Right hindlimb (tissue), 1 donor: Measurements from ENCODE around the gene TESMIN.

Experiments used
- DNase-seq: peaks from one replicate; pipeline ENCODE4 v3.0.0-alpha.2; 2018

TESMIN gene

DNA sequence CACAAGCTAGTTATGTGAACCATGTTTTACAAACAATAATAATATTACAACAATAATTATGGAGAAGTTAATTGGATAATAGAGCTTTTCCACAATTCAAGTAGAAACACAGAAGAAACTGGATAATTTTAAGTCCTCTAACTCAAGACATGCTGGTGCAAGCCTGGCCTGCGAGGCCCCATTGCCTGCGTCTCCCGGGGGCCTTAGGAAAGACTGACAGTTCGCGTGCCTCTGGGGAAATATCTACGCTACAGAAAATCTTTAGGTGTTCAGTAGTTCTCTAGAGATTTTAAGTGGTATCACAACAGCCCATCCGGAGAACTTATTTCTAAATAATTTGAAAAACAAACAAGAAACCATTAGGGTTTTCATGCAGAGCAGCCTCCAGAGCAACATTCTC is 43.8 kb downstream of the TESMIN start:
- DNase-seq, result no peak

DNA sequence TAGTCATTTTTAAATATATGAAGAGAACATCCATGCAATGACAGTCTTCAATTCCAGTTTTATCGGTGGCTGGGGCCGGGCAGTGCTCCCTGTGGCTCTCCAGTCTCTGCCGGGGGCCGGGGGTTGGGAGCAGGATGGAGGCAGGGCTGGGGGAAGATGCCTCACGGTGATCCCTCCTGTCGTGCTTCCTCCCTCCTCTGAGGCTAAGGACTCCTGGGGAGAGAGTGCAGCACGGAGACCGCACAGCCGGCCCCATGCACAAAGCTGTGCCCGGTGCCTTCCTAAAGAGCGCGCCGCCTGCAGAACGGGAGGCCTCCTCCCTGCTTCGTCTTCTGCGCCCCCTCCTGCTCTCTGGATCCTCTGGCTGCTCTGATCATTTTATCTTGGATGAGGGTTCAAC is 46.4 kb downstream of the TESMIN start:
- DNase-seq, result no peak

DNA sequence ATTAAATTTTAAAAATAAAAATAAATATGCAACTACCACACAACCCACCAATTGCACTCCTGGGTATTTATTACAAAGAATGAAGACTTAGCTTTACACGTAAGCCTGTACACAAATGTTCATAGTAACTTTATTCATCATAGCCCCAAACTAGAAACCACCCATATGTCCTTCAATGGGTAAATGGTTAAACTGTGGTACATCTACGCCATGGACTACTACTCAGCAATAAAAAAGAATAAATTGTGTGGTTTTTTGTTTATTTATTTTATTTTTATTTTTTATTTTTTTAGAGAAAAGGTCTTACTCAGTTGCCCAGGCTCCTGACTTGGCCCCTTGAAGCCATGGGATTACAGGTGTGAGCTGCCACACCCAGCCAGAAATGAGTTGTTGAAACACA is 52.3 kb downstream of the TESMIN start:
- no peak for DNase-seq

DNA sequence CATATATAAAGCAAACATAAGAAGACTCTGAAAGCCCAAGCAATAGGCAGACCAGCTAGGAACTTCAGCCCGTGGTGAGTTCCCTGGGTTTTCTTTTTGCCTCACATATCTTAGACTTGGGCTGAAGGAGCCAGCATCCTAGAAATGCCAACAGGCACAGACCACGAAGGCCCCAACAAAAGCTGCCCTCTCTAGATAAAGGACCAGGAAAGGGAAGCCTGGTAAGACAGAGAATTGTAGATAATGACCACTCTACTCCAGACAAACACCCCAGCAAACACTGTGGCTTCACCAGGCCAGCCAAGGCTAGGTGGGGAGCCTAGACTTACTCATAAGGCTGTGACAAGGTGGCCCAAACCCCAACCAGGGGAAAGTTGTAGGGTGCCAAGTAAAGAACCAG is 55.8 kb downstream of the TESMIN start:
- no peak for DNase-seq

DNA sequence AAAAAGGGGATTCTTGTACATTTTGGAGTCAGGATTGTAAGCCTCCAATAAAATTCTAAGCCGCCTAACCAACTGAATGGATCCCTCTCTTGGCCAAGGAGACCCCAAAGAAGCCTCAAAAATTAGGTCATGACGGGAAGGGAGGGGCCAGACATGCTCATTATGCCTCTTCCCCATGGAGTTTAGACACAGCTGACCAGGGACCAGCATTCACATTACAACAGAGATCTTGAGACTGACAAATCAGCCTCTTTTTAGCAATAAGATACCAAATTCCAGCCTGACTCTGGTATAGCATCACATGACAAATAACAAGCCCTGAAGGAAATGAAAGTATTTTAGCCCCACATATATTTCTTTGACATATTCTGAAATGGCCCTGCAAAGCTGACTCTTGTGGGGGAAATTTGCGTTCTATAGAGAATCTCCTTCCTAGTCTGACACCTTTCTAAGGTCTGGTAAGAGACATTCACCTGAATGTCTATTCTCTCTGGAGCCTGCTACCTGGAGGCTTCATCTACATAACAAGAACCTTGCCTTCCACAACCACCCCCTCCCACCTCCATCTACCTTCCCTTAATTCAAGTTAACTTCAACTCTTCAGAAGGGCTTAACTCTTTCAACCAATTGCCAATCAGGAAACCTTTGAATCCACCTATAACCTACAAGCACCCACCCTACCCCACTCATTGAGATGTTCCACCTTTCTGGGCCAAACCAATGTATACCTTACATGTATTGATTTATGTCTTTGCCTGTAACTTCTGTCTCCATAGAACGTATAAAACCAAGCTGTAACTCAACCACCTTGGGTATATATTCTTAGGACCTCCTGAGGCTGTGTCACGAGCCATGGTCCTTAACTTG is 56.7 kb downstream of the TESMIN start:
- no peak for DNase-seq

DNA sequence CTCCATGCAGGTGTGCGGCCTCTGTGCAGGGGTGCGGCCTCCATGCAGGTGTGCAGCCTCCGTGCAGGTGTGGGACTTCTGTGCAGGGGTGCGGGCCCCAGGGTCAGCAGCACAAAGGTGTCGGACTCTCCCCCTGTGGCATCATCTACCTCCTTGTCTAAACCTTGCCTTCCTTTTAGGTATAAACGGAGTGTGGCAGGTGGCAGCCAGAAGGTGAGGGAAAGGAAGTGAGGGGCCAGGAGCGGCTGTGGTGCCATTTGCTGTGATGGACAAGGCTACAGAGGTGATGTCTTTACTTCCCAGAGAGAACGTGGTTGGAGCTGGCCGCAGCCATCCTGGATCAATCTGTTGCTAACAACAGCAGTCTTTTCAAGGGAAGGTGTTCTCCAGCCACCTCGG is 57.8 kb downstream of the TESMIN start:
- no peak for DNase-seq

DNA sequence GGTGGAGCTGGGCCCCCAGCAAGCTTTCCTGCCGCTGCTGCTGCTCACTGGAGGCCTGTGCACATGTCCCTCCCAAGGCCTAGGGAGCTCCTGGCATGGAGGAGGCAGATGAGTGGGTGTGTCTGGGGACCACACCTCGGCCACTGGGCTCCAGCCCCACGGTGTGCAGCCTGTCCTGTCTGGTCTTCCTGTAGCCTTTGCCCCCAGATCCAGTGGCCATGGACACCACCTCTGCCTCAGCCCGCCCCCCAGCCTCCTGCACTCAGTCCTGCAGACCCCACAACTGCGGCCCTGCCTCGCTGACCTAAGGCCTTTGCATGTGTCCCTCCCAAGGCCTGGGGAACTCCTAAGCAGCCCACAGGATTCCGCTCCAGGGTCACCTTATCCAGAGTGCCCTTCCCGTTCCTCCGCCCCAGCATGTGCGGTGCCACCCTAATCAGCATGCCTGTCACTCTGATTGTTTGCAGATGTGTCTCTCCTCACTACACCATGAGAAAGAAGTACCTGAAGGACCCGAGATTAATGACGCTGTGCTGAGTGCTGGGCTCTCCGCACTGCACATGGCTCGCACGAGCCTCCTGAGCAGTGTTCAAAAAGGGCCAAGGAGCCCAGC is 58.3 kb downstream of the TESMIN start:
- no peak for DNase-seq

DNA sequence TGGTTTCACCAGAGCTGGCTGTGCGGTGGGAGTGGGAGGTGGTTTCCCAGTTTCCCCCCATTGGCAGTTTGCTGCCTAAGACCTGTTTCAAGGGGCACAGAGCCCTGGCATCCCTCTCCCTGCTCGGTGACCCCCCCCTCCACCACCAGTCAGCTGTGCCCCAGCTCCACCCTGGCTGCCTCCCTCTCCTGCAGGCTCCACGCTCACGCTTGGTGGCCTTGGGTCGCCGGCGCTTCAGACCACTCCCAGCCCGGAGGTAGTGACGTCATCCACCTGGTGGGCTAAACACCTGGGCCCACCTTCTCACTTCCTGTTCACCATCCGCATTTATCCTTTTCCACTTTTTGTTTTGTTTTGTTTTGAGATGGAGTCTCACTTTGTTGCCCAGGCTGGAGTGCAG is 59.2 kb downstream of the TESMIN start:
- DNase-seq, result no peak

DNA sequence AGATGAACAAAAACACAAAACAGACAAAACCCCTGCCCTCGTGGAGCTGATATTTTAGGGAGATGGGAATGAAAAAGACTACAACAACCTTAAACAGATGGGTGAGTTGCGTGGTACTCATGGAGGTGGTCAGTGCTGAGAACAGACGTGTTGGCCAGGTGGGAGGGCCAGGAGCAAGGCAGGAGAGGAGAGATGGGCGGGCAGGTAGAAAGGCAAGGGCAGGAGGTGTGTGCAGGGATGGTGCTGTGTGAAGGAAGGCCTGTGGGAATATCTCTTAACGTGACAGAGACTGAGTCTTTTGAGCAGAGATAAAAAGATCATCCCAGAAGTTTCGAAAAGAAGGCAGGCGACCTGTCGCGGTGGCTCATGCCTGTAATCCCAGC is 59.9 kb downstream of the TESMIN start:
- no peak for DNase-seq

DNA sequence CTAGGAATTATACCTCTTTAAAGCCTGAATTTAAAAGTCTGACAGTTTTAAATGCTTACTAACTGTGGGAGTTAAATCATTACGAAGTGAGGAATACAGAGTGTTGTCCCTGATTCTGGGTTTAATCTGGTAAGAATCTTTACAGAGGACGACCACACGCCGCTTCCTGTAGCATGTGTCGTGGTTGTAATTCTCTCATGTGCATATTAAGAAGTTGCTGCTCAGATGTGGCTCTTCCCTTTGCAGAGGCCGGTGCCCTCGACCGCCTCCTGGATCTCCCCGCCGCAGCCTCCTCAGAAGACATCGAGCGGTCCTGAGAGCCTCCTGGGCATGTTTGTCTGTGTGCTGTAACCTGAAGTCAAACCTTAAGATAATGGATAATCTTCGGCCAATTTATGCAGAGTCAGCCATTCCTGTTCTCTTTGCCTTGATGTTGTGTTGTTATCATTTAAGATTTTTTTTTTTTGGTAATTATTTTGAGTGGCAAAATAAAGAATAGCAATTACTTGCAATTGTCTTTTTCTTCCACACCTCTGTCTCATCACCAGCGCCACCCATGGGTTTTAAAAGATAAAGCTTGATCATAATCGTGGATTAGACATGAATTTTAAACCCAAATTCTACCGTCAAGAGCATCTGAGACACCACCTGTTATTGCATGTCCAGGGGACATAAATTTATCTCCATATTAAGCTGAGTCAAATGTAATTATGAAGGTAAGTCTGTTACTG is 60.5 kb downstream of the TESMIN start:
- no peak for DNase-seq

DNA sequence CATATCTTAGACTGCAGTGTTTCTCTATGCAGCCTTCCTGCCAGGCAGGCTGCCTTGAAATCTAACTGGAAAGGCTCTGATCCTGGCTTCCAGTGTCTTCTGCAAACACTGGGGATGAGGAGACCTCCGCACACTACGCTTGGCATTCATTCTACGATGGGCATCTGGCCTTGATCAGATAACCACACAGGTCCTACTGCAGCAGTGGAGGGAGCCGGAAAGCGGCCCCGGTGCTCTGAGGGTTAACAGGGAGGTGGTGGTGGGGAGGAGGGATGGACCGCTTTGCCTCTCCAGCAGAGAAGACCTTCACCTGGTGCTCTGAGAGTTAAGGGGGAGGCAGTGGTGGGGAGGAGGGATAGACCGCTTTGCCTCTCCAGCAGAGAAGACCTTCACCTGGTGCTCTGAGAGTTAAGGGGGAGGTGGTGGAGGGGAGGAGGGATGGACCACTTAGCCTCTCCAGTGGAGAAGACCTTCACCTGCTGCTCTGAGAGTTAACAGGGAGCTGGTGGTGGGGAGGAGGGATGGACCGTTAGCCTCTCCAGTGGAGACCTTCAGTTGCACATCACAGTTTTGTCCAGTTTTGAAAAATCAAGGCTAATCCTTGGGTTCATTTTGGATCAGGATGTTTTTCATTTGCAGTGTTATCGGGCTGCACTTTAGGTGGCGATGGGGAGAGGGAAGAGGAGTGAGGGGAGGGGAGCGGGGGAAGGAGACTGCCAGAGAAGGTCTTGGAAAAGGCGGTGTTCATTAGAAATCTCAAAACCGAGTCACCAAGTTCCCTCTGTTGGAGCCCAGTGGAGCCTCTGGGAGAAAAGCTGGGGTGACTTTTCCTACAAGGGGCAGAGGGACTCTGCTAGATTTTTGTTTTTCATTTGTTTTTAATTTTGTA is 61.3 kb downstream of the TESMIN start:
- no peak for DNase-seq

DNA sequence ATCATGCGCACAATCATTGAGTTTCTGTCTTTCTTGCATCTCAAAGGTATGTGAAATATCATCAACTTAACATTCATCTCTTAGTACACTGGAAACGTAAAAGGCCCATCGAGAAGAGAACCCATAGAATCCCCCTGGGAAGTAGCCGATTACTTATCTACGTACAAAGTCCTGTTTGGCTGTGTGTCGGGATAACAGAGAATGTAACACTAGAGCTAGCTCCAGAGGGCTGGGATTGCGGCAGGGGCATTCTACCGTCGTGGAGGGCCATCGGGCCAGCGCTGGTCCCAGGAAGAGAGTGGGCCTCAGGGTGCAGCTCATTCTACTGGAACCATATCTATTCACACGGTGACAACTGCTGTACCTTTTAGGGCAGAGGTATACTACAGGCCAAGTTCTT is 62.4 kb downstream of the TESMIN start:
- no peak for DNase-seq

DNA sequence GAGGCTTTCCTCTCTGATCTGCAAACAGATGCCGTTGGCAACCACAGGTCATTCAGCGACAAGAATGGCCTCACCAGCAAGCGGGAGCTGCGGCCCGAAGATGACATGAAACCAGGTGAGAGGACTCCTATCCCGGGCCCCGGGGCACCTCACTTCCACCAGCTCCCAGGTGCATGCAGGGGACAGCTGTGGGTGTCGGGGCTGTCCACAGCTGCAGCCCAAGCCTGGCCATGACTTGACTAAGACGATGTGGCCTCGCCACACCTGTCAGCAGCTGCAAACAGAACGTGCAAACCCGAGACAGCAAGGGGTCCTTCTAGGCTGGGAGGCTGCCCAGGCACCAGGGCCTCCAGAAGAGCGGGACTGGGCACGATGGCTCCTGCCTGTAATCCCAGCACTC is 63.3 kb downstream of the TESMIN start:
- no peak for DNase-seq

DNA sequence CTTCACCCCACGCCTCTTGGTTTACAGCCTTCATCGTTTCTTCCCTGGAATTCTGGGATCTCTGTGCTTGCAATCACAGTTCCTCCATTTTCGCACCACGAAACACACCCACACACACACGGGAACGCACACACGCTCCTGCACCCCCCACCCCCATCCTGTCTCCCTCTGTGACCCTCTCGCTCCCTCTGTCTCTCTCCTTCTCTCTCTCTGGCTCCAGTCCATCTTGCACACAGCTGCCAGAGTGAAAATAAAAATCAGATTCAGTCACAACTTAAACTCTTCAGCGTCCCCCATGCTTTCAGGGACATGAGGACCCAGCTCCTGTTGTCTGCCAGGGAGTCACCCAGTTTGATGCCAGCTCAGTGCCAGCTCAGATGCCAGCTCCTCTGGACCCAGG is 64.0 kb downstream of the TESMIN start:
- no peak for DNase-seq

DNA sequence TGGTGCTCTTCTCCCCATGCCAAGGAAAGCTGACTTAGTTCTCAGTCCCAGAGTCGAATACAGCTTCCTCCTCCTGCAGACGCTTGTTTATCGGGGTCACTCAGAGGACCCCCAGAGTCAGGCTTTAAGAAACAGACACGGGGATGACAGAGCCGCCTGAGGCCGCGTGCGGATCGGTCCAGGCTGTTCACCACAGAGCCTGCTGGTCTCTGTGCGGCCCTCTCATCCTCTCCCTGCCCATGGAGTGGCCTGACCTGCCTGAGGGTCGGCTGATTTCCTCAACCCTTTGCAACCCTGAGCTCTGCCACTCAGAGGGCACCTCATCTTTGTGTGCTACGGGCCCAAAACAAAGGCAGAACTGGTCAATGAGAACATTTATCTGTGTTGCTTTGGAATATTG is 64.8 kb downstream of the TESMIN start:
- no peak for DNase-seq

DNA sequence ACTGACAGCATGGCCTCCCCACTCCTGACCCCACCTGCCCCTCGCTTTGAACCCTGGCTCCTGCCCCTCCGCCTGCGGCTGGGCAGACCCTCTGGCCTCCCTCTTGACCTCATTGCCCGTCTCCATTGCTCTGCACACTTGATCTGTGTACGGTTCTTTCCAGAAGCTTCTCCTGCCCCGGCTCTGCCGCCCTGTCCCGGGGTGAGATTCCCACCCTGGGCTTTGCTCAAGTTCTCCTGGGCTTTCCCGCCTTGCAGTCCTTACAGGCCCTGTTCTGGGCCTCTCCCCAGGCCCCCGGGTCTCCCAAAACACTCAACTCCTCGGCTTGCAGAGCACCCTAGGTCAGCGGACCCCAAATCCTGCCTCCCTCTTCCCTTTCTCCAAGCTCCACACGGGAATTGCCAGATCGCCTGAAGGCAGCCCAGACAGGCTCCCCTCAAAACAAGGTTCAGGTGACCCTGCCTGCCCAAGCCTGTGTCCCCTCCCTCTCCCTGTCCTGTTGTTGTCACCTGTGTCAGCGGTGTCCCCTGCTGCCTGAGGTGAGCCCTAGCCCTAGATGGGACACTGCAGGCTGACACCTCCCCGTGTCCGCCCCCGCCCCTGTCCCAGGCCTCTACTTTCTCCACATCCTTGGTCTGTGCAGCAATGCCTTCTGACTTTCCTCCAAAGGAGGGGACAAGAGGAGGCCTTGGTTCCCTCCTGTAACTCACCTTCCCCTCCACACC is 65.5 kb downstream of the TESMIN start:
- DNase-seq, result no peak

DNA sequence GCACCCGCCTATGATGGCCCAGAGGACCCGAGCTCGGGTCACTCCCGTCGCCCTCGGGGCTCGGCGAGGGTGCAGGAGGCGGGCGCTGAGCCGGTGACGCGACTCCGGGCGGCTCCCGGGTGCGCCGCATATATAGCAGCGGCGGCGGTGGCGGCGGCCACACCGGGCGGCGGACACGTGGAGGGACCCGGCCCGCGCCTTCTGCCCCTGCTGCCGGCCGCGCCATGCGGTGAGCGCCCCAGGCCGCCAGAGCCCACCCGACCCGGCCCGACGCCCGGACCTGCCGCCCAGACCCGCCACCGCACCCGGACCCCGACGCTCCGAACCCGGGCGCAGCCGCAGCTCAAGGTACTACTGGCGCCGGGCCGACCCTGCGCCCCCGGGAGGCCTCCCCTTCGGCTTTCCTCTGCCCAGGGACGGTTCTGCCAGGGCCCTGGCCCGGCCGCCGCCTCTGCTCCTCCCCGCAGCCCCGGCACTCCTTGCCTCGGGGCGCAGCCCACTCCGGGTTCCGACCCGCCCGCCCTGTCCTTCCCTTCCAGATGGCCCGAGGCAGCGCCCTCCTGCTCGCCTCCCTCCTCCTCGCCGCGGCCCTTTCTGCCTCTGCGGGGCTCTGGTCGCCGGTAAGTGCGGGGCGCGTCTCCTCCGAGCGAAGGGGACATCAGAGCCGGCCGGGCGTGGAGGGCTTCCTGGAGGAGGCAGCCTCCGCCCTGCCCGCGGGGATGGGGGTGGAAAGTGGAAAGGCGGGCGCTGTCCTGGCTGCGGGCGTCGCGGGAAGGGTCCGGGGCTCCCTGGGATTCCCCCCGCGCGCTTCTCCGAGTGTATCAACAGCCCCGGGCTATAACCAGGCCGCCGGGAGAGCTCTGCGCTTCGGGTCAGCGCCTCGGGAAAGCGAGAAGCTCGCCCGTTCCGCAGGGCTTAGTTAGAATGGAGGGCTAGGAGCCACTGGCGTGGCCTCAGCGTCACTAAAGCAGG is 66.6 kb downstream of the TESMIN start, which contains the start of gene GAL:
GAL (plus strand) TSS at position 160 of the 972 bp plus-strand sequence; CDS start at position 540, 380 bp downstream.
- DNase-seq, result no peak

DNA sequence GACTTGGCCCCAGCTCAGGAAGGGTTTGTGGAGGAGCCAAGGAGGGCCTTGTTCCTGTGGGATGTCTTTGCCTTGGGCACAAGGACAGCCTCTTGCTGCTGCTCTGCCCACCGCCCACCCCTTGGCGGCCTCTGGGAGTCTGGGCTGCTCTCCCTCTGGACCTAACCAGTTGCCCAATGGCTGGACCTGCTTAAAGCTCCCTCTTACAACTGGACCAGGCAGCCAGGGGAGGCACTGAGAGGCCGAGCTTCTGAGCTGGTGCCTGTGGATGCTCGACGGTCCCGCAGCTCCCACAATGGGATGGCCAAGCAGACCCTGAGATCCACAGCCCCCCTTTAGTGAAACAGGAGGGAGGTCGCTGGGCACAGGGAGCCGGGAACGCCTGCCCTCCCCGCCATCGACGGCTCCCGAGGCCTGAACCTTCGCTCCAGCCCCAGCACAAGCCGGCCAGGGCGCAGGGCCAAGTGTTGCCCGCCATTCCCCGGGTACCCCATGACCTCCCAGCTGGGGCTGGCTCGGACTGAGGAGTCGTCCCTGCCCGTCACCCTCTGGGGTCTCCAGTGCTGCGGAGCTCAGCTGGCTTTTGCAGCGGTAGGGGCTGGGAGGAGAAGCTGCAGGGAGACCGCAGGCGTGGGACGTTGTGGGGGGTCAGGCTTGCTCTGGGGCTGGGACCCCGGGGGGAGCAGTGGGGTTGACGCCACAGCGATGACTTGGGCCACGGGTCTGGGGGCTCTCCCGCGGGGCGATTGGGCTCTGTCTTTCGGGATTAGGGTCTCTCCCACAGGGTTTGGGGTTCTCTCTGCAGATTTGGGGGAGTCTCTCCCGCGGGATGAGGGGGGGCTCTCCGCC is 67.6 kb downstream of the TESMIN start:
- no peak for DNase-seq

DNA sequence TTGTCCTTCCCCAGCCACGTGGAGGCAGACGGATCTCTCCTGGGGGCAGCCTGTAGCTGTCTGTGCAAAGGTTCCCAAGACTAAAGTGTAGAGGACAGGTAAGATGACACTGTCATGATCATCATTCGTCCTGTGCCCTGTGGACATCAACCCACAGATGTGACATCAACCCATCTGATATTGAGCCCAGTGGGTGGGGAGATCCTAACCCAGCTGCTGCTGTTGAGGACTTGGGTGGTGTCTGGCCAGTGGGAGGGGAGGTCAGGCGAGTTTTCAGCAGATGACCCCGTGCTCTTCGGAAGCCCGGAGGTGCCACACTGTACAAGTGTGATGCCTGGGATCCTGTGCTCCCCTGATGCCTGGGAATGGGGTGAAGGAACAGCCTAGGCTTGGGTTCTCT is 68.2 kb downstream of the TESMIN start:
- no peak for DNase-seq

DNA sequence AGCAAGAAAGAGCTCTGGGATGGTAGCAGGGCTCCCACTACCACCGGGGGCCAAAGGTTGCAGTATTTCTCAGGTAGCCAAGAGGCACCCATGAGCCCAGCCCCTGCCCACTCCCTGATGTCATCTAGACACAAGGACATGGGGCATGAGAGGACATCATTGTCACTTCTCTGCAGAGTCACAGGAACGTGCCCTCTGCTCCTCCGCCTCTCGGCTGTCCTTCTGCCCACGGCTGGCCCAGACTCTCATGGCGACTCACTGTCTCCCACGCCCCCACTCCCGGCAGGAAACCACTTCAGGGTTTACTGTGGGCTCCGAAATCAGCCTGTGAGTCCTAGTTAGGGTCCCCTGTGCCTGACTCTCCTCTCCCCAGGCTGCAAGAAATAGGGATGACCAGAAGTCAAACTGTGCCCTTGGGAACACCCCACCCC is 68.8 kb downstream of the TESMIN start:
- DNase-seq, result no peak
